ENCODE measurements around the gene B3GAT2. TPM values are rescaled to one million over a fixed set of nuclear protein-coding genes. Genes with fewer than 3 reads are reported as not detected.

B3GAT2 gene
- total RNA-seq, 1 donor from 2014 or later, result not detected

- TF ChIP-seq CTCF (IDR thresholded peaks at IDR 0.05; ENCODE audit: unreplicated experiment), result no peak
- no peaks in the 10 kb centered on the region for H3K36me3 Mint-ChIP-seq
- DNase-seq (ENCODE audit: low spot score in 2 of 2, unreplicated experiment in 2 of 2), result no peak
- peaks cover 9% of the 10 kb centered on the region for H3K27me3 Mint-ChIP-seq (ENCODE audit: low read depth)
- H3K9me3 Mint-ChIP-seq, result no peaks in the 10 kb centered on the region
- H3K4me3 Mint-ChIP-seq, result no peak overlapping the region
- H3K27ac Mint-ChIP-seq, result no peak overlapping the region
- no peaks in the 10 kb centered on the region for H3K4me1 Mint-ChIP-seq
Observed at GRCh38 chr6:70991253-70991652, 34.4 kb upstream of the B3GAT2 start.

- no peak overlapping the region for H3K27ac Mint-ChIP-seq
- DNase-seq (ENCODE audit: low spot score in 2 of 2, unreplicated experiment in 2 of 2), result no peak
- no peak for TF ChIP-seq CTCF (IDR thresholded peaks at IDR 0.05; ENCODE audit: unreplicated experiment)
- peaks cover 4% of the 10 kb centered on the region for H3K27me3 Mint-ChIP-seq (ENCODE audit: low read depth)
- H3K36me3 Mint-ChIP-seq, result no peaks in the 10 kb centered on the region
- no peak overlapping the region for H3K4me3 Mint-ChIP-seq
- H3K9me3 Mint-ChIP-seq, result no peaks in the 10 kb centered on the region
- no peaks in the 10 kb centered on the region for H3K4me1 Mint-ChIP-seq
Observed at GRCh38 chr6:70985156-70985555, 28.3 kb upstream of the B3GAT2 start.

- DNase-seq (ENCODE audit: low spot score in 2 of 2, unreplicated experiment in 2 of 2), result no peak
- no peak for TF ChIP-seq CTCF (IDR thresholded peaks at IDR 0.05; ENCODE audit: unreplicated experiment)
- Mint-ChIP-seq H3K27ac (no peak overlapping the region), H3K4me3 (no peak overlapping the region), H3K4me1 (no peaks in the 10 kb centered on the region), H3K9me3 (no peaks in the 10 kb centered on the region), H3K27me3 (ENCODE audit: low read depth) (peaks cover 4% of the 10 kb centered on the region), H3K36me3 (no peaks in the 10 kb centered on the region)
Observed at GRCh38 chr6:70982747-70983146, 25.9 kb upstream of the B3GAT2 start.

GRCh38 chr6:70980727-70981126, 23.9 kb upstream of the B3GAT2 start:
- Mint-ChIP-seq H3K27me3 (ENCODE audit: low read depth) (peaks cover 21% of the 10 kb centered on the region), H3K27ac (no peak overlapping the region), H3K36me3 (no peaks in the 10 kb centered on the region), H3K4me1 (no peaks in the 10 kb centered on the region), H3K4me3 (no peak overlapping the region), H3K9me3 (no peaks in the 10 kb centered on the region)
- DNase-seq (ENCODE audit: low spot score in 2 of 2, unreplicated experiment in 2 of 2), result no peak
- TF ChIP-seq CTCF (IDR thresholded peaks at IDR 0.05; ENCODE audit: unreplicated experiment), result no peak

GRCh38 chr6:70973604-70974003, 16.7 kb upstream of the B3GAT2 start:
- no peak overlapping the region for H3K27ac Mint-ChIP-seq
- H3K9me3 Mint-ChIP-seq, result peaks cover 8% of the 10 kb centered on the region
- no peak overlapping the region for H3K4me3 Mint-ChIP-seq
- DNase-seq (ENCODE audit: low spot score in 2 of 2, unreplicated experiment in 2 of 2), result no peak
- no peak for TF ChIP-seq CTCF (IDR thresholded peaks at IDR 0.05; ENCODE audit: unreplicated experiment)
- H3K4me1 Mint-ChIP-seq, result no peaks in the 10 kb centered on the region
- no peaks in the 10 kb centered on the region for H3K36me3 Mint-ChIP-seq
- H3K27me3 Mint-ChIP-seq (ENCODE audit: low read depth), result peaks cover 40% of the 10 kb centered on the region

GRCh38 chr6:70967049-70967448, 10.2 kb upstream of the B3GAT2 start:
- TF ChIP-seq CTCF (IDR thresholded peaks at IDR 0.05; ENCODE audit: unreplicated experiment), result no peak
- Mint-ChIP-seq H3K27ac (no peak overlapping the region), H3K4me1 (no peaks in the 10 kb centered on the region), H3K36me3 (no peaks in the 10 kb centered on the region), H3K9me3 (no peaks in the 10 kb centered on the region), H3K4me3 (no peak overlapping the region), H3K27me3 (ENCODE audit: low read depth) (peaks cover 10% of the 10 kb centered on the region)
- DNase-seq (ENCODE audit: low spot score in 2 of 2, unreplicated experiment in 2 of 2), result no peak

Data from mesothelial cell of epicardium (in vitro differentiated cells).